Calu3 (cell line): ENCODE results near the gene EZR. TPM values are rescaled to one million over a fixed set of nuclear protein-coding genes. Genes with fewer than 3 reads are reported as not detected.
A peak's percentile ranks its signal among the peaks of the same experiment; 100 is the strongest.

Experiments used
- BruUV-seq: library from RNA; stranded (reverse); fragments of 400-500 nt; replicated peaks from 2 replicates; lab custom pipeline; 2021; lab: Mats Ljungman, UMichigan
- CTCF ChIA-PET: fragments of 300-600 bp; sonication (Branson Sonifier 250); formaldehyde crosslinking; loops from one replicate; lab custom pipeline; 2022; ENCODE audit warnings: antibody characterized with exemption; lab: Charles Lee
- DNase-seq: peaks from one replicate; pipeline ENCODE4 v3.0.0; 2022
- H3K27ac Mint-ChIP-seq: one replicate; pipeline ENCODE4 v1.8.0; 2022; ENCODE audit warnings: mixed read lengths; ENCODE audit not compliant: unreplicated experiment
- H3K27me3 Mint-ChIP-seq: one replicate; pipeline ENCODE4 v1.8.0; 2022; ENCODE audit warnings: mixed read lengths; ENCODE audit not compliant: unreplicated experiment
- H3K36me3 Mint-ChIP-seq: one replicate; pipeline ENCODE4 v1.8.0; 2022; ENCODE audit warnings: mild to moderate bottlenecking, moderate library complexity, mixed read lengths; ENCODE audit not compliant: insufficient read depth, unreplicated experiment
- H3K4me1 Mint-ChIP-seq: one replicate; pipeline ENCODE4 v1.8.0; 2022; ENCODE audit warnings: mild to moderate bottlenecking, low read depth, mixed read lengths; ENCODE audit not compliant: unreplicated experiment
- H3K4me3 Mint-ChIP-seq: one replicate; pipeline ENCODE4 v1.8.0; 2022; ENCODE audit warnings: mild to moderate bottlenecking, low read depth, moderate library complexity, mixed read lengths; ENCODE audit not compliant: unreplicated experiment
- H3K9me3 Mint-ChIP-seq: one replicate; pipeline ENCODE4 v1.8.0; 2022; ENCODE audit warnings: low read depth, mixed read lengths; ENCODE audit not compliant: unreplicated experiment
- intact Hi-C: fragments of 100-400 bp; cut with micrococcal nuclease; formaldehyde crosslinking; loops from one replicate; pipeline ENCODE4 v1.10.0; 2022; ENCODE audit not compliant: unreplicated experiment
- total RNA-seq: library from RNA; stranded (reverse); gene quantifications from 2 replicates; pipeline ENCODE4 v1.2.3, GENCODE V29; 2022
- TF ChIP-seq, protein P1 (sequence below): fragments of 200-600 bp; IDR thresholded peaks from one replicate; pipeline ENCODE4 v1.8.0; 2022; ENCODE audit warnings: antibody characterized with exemption; ENCODE audit not compliant: unreplicated experiment

Gene EZR
- total RNA-seq, 1 experiment from 2014 or later, result 935 TPM

- H3K4me3 Mint-ChIP-seq, result peak overlapping the region; percentile 85
- TF ChIP-seq, protein P1, sequence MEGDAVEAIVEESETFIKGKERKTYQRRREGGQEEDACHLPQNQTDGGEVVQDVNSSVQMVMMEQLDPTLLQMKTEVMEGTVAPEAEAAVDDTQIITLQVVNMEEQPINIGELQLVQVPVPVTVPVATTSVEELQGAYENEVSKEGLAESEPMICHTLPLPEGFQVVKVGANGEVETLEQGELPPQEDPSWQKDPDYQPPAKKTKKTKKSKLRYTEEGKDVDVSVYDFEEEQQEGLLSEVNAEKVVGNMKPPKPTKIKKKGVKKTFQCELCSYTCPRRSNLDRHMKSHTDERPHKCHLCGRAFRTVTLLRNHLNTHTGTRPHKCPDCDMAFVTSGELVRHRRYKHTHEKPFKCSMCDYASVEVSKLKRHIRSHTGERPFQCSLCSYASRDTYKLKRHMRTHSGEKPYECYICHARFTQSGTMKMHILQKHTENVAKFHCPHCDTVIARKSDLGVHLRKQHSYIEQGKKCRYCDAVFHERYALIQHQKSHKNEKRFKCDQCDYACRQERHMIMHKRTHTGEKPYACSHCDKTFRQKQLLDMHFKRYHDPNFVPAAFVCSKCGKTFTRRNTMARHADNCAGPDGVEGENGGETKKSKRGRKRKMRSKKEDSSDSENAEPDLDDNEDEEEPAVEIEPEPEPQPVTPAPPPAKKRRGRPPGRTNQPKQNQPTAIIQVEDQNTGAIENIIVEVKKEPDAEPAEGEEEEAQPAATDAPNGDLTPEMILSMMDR, result no peak
Observed at GRCh38 chr6:158798311-158798710, 20.9 kb downstream of the EZR start.

GRCh38 chr6:158797331-158798310 lies 21.5 kb downstream of the EZR start:
- H3K27me3 Mint-ChIP-seq, result no peaks in the 10 kb centered on the region
- CTCF ChIA-PET, result interaction anchor here (0.6 to 2.3 kb wide), 5 partner anchors 9 to 173 kb away, joined by 3 to 7 read pairs (median 3); no protein-coding TSS in a partner anchor
- peaks cover 97% of the 10 kb centered on the region for H3K36me3 Mint-ChIP-seq
- peaks cover 75% of the 10 kb centered on the region for H3K4me1 Mint-ChIP-seq
- H3K9me3 Mint-ChIP-seq, result no peaks in the 10 kb centered on the region
- intact Hi-C loops, result loop anchor here (5.0 kb wide), 1 partner anchor 175 kb away; no protein-coding TSS in a partner anchor
- no TSS peak for BruUV-seq
- H3K27ac Mint-ChIP-seq, result peak overlapping the region; percentile 93
- no peak for DNase-seq
- TF ChIP-seq, protein P1, result no peak
- H3K4me3 Mint-ChIP-seq, result peak overlapping the region; percentile 85

More at GRCh38 chr6:158798311-158798710, 20.9 kb downstream of the EZR start:
- no peak for DNase-seq
- CTCF ChIA-PET, result interaction anchor here (0.6 to 2.3 kb wide), 4 partner anchors 11 to 172 kb away, joined by 3 to 7 read pairs (median 4); no protein-coding TSS in a partner anchor
- no TSS peak for BruUV-seq
- H3K4me1 Mint-ChIP-seq, result peaks cover 69% of the 10 kb centered on the region
- H3K9me3 Mint-ChIP-seq, result no peaks in the 10 kb centered on the region
- intact Hi-C loops, result loop anchor here (5.0 kb wide), 1 partner anchor 174 kb away; no protein-coding TSS in a partner anchor
- H3K27ac Mint-ChIP-seq, result peak overlapping the region; percentile 93
- H3K27me3 Mint-ChIP-seq, result no peaks in the 10 kb centered on the region
- H3K36me3 Mint-ChIP-seq, result peaks cover 97% of the 10 kb centered on the region

- TF ChIP-seq, protein P1, result no peak
- H3K27ac Mint-ChIP-seq, result peak overlapping the region; percentile 93
- CTCF ChIA-PET, result no interaction called here
- H3K36me3 Mint-ChIP-seq, result peaks cover 97% of the 10 kb centered on the region
- no peaks in the 10 kb centered on the region for H3K9me3 Mint-ChIP-seq
- no TSS peak for BruUV-seq
- H3K4me1 Mint-ChIP-seq, result peaks cover 78% of the 10 kb centered on the region
- DNase-seq, result no peak
- H3K4me3 Mint-ChIP-seq, result peak overlapping the region; percentile 85
- no peaks in the 10 kb centered on the region for H3K27me3 Mint-ChIP-seq
- intact Hi-C loops, result loop anchor here (5.0 kb wide), 1 partner anchor 176 kb away; no protein-coding TSS in a partner anchor
Observed at GRCh38 chr6:158796353-158796752, 22.8 kb downstream of the EZR start.

DNA sequence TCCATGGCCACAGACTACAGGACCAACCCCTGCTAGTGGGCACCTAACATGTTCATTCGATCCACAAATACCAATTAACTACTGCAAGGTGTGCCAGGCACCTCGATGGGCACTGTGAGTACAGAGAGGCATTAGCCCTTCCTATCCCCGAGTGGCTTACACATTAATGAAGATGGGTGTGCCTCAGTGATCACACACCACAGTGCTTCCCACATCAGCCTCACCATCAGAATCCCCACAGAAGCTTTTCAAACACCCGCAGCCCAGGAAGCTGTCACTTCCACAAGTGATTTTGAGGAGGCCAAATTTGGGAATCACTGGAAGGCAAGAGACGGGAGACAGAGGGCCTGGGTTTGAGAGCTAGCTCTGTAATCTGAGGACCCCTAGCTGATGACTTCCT lies 23.7 kb downstream of the EZR start:
- Mint-ChIP-seq H3K36me3 (peaks cover 97% of the 10 kb centered on the region), H3K4me3 (peak overlapping the region; percentile 85), H3K9me3 (no peaks in the 10 kb centered on the region), H3K4me1 (peaks cover 86% of the 10 kb centered on the region), H3K27ac (peak overlapping the region; percentile 93), H3K27me3 (no peaks in the 10 kb centered on the region)
- CTCF ChIA-PET, result interaction anchor here (0.8 kb wide), 1 partner anchor 91 kb away, joined by 4 read pairs; no protein-coding TSS in a partner anchor
- intact Hi-C loops, result loop anchor here (5.0 kb wide), 1 partner anchor 177 kb away; no protein-coding TSS in a partner anchor
- no peak for DNase-seq
- BruUV-seq, result no TSS peak
- TF ChIP-seq, protein P1, result no peak
